ENCODE measurements around the gene AASS. TPM values are rescaled to one million over a fixed set of nuclear protein-coding genes. Genes with fewer than 3 reads are reported as not detected.

The AASS gene
- total RNA-seq, 1 donor from 2014 or later, result 24.2 TPM

GRCh38 chr7:122072272-122072671 lies 71.8 kb downstream of the AASS start:
- Histone ChIP-seq H3K4me1 (no peaks in the 10 kb centered on the region), H3K9me3 (no peaks in the 10 kb centered on the region), H3K27me3 (ENCODE audit: low read depth) (no peaks in the 10 kb centered on the region), H3K36me3 (peaks cover 19% of the 10 kb centered on the region), H3K27ac (no peak overlapping the region), H3K4me3 (no peak overlapping the region)
- no peak for TF ChIP-seq CTCF (IDR thresholded peaks at IDR 0.05)
- ATAC-seq (no peak), DNase-seq (no peak)
- intact Hi-C loops (cut with DNase I), result no loop called here

- H3K27ac ChIP-seq, result no peak overlapping the region
- intact Hi-C loops (cut with DNase I), result no loop called here
These were observed 73.2 kb downstream of the AASS start for GRCh38 chr7:122070834-122071233.

GRCh38 chr7:122070062-122070461 lies 74.0 kb downstream of the AASS start:
- no peak for ATAC-seq
- intact Hi-C loops (cut with DNase I), result no loop called here
- DNase-seq, result no peak
- Histone ChIP-seq H3K36me3 (no peaks in the 10 kb centered on the region), H3K27me3 (ENCODE audit: low read depth) (no peaks in the 10 kb centered on the region), H3K4me3 (no peak overlapping the region), H3K9me3 (no peaks in the 10 kb centered on the region), H3K27ac (no peak overlapping the region), H3K4me1 (no peaks in the 10 kb centered on the region)
- TF ChIP-seq CTCF (IDR thresholded peaks at IDR 0.05), result no peak

More at GRCh38 chr7:122070834-122071233, 73.2 kb downstream of the AASS start:
- peaks cover 4% of the 10 kb centered on the region for H3K36me3 ChIP-seq
- no peak overlapping the region for H3K4me3 ChIP-seq
- H3K4me1 ChIP-seq, result no peaks in the 10 kb centered on the region
- H3K9me3 ChIP-seq, result no peaks in the 10 kb centered on the region
- TF ChIP-seq CTCF (IDR thresholded peaks at IDR 0.05), result no peak
- H3K27me3 ChIP-seq (ENCODE audit: low read depth), result no peaks in the 10 kb centered on the region
- DNase-seq (no peak), ATAC-seq (no peak)

GRCh38 chr7:122068999-122069398 lies 75.0 kb downstream of the AASS start:
- no peak for TF ChIP-seq CTCF (IDR thresholded peaks at IDR 0.05)

GRCh38 chr7:122068046-122068445 lies 76.0 kb downstream of the AASS start:
- ATAC-seq (no peak), DNase-seq (no peak)
- Histone ChIP-seq H3K4me3 (no peak overlapping the region), H3K27me3 (ENCODE audit: low read depth) (no peaks in the 10 kb centered on the region), H3K4me1 (no peaks in the 10 kb centered on the region), H3K27ac (no peak overlapping the region), H3K36me3 (no peaks in the 10 kb centered on the region), H3K9me3 (no peaks in the 10 kb centered on the region)
- intact Hi-C loops (cut with DNase I), result no loop called here
- no peak for TF ChIP-seq CTCF (IDR thresholded peaks at IDR 0.05)

More at GRCh38 chr7:122068999-122069398, 75.0 kb downstream of the AASS start:
- Histone ChIP-seq H3K27me3 (ENCODE audit: low read depth) (no peaks in the 10 kb centered on the region), H3K9me3 (no peaks in the 10 kb centered on the region), H3K4me3 (no peak overlapping the region), H3K27ac (no peak overlapping the region), H3K4me1 (no peaks in the 10 kb centered on the region), H3K36me3 (no peaks in the 10 kb centered on the region)
- no peak for DNase-seq
- ATAC-seq, result no peak
- intact Hi-C loops (cut with DNase I), result no loop called here

- no peak for ATAC-seq
- no peak for TF ChIP-seq CTCF (IDR thresholded peaks at IDR 0.05)
- H3K4me3 ChIP-seq, result no peak overlapping the region
- no peak overlapping the region for H3K27ac ChIP-seq
- intact Hi-C loops (cut with DNase I), result no loop called here
- no peak for DNase-seq
- no peaks in the 10 kb centered on the region for H3K36me3 ChIP-seq
- H3K9me3 ChIP-seq, result no peaks in the 10 kb centered on the region
- no peaks in the 10 kb centered on the region for H3K4me1 ChIP-seq
- H3K27me3 ChIP-seq (ENCODE audit: low read depth), result no peaks in the 10 kb centered on the region
These were observed 77.0 kb downstream of the AASS start for GRCh38 chr7:122067077-122067476.
